GM12891 (cell line): ENCODE data around the gene CLK3.
"Not testable (repeated sequence)": the region's sequence is repeated elsewhere in the genome, so short reads cannot be mapped to it uniquely, and the experiment has no call there.

Source experiments
- DNase-seq: peaks from one replicate; pipeline ENCODE4 v3.0.0; 2011; ENCODE audit warnings: low spot score; ENCODE audit not compliant: insufficient read length
- FAIRE-seq: peaks from 2 replicates; lab custom pipeline; 2011; peaks lifted over from hg19 to GRCh38; lab: Jason Lieb, UNC
- PAX5 ChIP-seq: IDR thresholded peaks from 2 replicates; pipeline ENCODE4 v1.6.1; 2011; ENCODE audit warnings: low read length, moderate library complexity, mild to moderate bottlenecking; ENCODE audit not compliant: insufficient read depth, severe bottlenecking
- POLR2A ChIP-seq: IDR thresholded peaks from 2 replicates; pipeline ENCODE4 v1.6.1; 2011; ENCODE audit warnings: low read depth, low read length, control low read depth
- POLR2AphosphoS5 ChIP-seq: IDR thresholded peaks from 2 replicates; pipeline ENCODE4 v1.6.1; 2011; ENCODE audit warnings: low read depth, low read length, control low read depth
- POU2F2 ChIP-seq: IDR thresholded peaks from 2 replicates; pipeline ENCODE4 v1.6.1; 2011; ENCODE audit warnings: low read depth, mild to moderate bottlenecking, control low read depth, low read length, moderate library complexity
- SPI1 ChIP-seq: IDR thresholded peaks from 2 replicates; pipeline ENCODE4 v1.6.1; 2011; ENCODE audit warnings: low read depth, low read length, control low read depth
- TAF1 ChIP-seq: IDR thresholded peaks from 2 replicates; pipeline ENCODE4 v1.6.1; 2011; ENCODE audit warnings: low read depth, low read length, control low read depth

CLK3 gene

GRCh38 chr15:74653426-74654102 is 37.9 kb downstream of the CLK3 start:
- no peak for TF ChIP-seq TAF1
- no peak for TF ChIP-seq POLR2AphosphoS5
- TF ChIP-seq PAX5 = no peak
- no peak for TF ChIP-seq SPI1
- TF ChIP-seq POLR2A = no peak
- no peak for TF ChIP-seq POU2F2
- FAIRE-seq (peak; percentile 50), DNase-seq (no peak)

DNA sequence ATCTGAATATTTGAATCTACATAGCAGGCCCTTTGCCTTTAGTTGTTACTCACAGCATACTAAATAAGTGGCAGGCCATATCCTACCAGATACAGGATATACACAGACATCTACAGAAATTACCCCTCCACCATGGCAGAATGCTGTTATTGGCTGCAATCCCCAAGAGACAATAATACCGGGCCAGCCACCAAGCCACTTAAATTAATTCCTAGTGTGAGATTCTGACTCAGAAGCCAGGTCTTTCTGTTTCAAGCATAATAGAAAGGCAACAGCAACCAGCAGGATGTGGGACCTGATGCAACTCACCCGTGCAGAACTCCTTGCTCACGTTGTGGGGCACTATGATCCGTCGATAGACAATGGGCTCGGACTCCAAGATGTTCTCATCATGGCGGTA is 39.8 kb downstream of the CLK3 start:
- FAIRE-seq (no peak), DNase-seq (no peak)

GRCh38 chr15:74656935-74657535 is 41.4 kb downstream of the CLK3 start:
- DNase-seq (no peak), FAIRE-seq (no peak)
- no peak for TF ChIP-seq PAX5
- no peak for TF ChIP-seq POLR2A
- no peak for TF ChIP-seq POU2F2

More for the DNA sequence above, 39.8 kb downstream of the CLK3 start:
- TF ChIP-seq SPI1 (no peak), POLR2AphosphoS5 (no peak), PAX5 (peak; percentile 74), POLR2A (no peak), POU2F2 (no peak), TAF1 (no peak)

GRCh38 chr15:74657846-74658245 is 42.2 kb downstream of the CLK3 start:
- no peak for TF ChIP-seq POLR2AphosphoS5
- TF ChIP-seq POU2F2 = no peak
- TF ChIP-seq TAF1 = no peak
- TF ChIP-seq PAX5 = no peak
- TF ChIP-seq SPI1 = no peak
- no peak for TF ChIP-seq POLR2A
- DNase-seq (no peak), FAIRE-seq (no peak)

DNA sequence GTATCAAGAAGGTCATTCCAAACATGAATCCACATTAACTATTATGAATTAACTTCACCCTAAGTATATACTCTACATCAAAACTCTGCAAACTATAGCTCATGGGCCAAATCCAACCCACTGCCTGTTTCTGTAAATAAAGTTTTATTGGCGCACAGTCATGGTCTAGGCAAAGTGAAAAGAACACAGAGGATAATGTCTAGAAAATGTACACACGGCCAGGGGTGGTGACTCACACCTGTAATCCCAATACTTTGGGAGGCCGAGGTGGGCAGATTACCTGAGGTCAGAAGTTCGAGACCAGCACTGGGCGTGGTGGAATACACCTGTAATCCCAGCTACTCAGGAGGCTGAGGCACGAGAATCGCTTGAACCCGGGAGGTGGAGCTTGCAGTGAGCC is 45.6 kb downstream of the CLK3 start:
- DNase-seq, FAIRE-seq: not testable (repeated sequence)

DNA sequence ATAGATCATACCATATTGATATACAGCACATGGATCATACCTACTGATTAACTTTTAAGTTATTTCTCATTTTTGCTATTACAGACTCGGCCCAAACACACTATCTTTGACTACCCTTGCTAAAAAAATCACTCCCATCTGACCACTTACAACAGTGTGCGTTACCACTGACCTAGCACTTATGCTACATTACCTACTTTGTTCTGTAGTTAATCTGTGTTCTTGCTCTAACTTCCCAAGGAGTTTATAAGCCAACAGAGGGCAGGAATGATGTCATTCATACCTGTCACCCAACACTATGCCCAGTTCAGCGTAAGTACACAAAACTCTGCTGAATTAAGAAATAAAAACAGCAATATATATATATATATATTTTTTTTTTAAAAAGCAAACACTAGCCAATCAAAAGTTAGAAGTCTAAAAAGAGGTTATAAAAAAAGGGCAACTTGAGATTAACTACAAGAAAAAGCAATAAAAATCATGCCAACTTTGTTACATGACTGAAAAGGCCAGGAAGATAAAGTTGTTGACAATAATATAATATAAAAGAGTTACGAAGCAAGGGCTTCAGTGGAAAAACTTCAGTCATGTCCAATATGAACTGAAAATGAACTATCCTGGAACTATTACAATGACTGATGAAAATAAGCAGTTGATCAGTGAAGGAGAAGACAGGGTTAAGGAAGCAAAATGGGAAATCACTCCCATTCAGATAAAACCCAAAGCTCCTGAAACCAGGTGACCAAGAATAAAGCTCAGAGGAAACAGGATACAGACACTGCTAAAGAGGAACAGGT is 46.6 kb downstream of the CLK3 start:
- FAIRE-seq = no peak

GRCh38 chr15:74663303-74664027 is 47.8 kb downstream of the CLK3 start:
- no peak for DNase-seq
- no peak for TF ChIP-seq TAF1
- TF ChIP-seq PAX5 = no peak
- no peak for TF ChIP-seq POU2F2
- no peak for TF ChIP-seq SPI1
- no peak for TF ChIP-seq POLR2AphosphoS5
- TF ChIP-seq POLR2A = no peak
- no peak for FAIRE-seq

More for the DNA sequence above, 46.6 kb downstream of the CLK3 start:
- no peak for DNase-seq
- TF ChIP-seq POLR2AphosphoS5 = no peak
- TF ChIP-seq PAX5 = no peak

DNA sequence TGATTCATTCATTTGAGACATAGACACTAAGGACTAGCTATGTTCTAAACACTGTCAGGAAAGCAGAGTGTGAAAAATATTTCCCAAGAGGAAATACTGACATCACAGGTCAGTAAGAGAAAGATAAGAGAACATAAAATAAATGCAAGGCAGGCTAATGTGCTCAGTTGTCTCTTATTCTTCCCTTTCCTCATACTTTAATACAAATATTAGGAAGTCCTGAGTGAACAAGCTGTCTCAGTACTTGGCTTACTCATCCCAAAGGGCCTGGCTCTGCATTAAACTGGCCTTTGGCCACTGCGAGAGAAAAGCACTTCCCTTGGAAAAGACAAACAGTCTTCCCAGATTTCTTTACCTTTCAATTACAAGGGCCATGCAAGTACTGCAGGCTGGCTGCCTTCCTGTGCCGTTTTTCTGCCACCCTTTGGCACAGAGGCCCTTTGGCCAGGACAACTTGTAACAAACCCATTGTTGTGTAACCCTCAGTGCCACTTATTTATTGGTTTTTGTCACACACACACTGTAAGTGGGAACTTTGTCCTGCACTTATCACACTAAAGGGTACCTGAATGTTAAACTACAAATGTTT is 48.5 kb downstream of the CLK3 start:
- peak; percentile 47 for FAIRE-seq
- DNase-seq = no peak
- TF ChIP-seq POLR2AphosphoS5 = no peak
- TF ChIP-seq SPI1 = no peak
- no peak for TF ChIP-seq POLR2A
- no peak for TF ChIP-seq TAF1

DNA sequence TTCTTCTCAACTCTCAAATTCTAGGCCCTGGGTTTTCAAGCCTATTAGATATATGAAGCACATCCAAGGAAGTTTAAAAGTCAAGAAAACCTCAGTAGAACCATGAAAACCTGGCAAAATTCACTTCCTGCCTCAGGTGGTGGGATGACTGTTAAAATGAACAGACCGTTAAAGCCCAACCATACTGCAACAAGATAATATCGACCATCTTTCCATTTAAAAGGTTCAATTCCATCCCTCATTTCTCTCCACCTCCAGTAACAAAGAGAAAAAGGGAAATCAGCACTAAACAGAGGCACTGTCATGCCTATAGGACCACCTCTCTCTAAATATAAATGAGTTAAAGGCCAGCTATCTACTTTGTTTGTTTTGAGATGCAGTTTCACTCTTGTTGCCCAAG is 49.0 kb downstream of the CLK3 start:
- TF ChIP-seq PAX5 = no peak
- TF ChIP-seq TAF1 = no peak
- no peak for TF ChIP-seq POLR2A
- TF ChIP-seq SPI1 = no peak
- TF ChIP-seq POU2F2 = no peak
- no peak for TF ChIP-seq POLR2AphosphoS5
- FAIRE-seq = no peak
- DNase-seq = no peak
